C4-2B (cell line): ENCODE results near the gene MYO1D.

Experiments
- ZFX ChIP-seq: fragments of 450-650 bp; IDR thresholded peaks from 2 replicates; pipeline ENCODE4 v1.6.1; 2017
- TF ChIP-seq, protein P1 (sequence below): fragments of 450-650 bp; conservative IDR thresholded peaks from 2 replicates; pipeline ENCODE4 v1.5.1; 2017; ENCODE audit warnings: mild to moderate bottlenecking

DNA sequence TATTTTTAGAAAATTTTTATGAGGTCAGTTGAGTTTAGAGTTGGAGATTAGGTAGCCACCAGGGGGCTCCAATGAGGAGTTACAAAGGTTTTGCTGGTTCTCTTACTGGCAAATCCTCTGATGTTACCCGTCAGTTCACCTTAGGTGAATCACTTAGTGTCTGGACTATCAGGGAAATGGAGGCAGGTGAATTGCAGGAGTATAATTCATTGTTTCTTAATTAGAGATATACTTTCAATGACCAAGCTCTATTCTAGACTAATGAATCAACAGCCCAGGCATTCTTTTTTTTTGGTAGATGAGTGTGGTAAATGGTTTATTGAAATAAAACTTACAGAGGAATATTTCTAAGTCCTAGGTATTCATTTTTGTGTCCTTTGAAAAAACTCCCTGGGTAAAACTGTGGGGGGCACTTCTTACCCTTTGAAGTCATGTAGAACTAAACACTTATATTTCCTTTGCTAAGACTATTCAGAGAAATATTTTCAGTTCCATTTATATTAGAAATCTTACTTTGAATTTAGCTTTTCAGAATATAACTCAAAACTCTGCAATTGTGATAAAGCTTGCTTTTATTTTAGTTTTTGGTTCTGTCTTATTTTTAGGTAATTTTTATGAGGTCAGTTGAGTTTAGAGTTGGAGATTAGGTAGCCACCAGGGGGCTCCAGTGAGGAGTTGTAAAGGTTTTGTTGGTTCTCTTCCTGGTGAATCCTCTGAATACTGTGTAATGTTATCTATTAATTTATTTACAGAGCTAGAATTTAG, 414.9 kb downstream of the MYO1D start:
- TF ChIP-seq, protein P1, sequence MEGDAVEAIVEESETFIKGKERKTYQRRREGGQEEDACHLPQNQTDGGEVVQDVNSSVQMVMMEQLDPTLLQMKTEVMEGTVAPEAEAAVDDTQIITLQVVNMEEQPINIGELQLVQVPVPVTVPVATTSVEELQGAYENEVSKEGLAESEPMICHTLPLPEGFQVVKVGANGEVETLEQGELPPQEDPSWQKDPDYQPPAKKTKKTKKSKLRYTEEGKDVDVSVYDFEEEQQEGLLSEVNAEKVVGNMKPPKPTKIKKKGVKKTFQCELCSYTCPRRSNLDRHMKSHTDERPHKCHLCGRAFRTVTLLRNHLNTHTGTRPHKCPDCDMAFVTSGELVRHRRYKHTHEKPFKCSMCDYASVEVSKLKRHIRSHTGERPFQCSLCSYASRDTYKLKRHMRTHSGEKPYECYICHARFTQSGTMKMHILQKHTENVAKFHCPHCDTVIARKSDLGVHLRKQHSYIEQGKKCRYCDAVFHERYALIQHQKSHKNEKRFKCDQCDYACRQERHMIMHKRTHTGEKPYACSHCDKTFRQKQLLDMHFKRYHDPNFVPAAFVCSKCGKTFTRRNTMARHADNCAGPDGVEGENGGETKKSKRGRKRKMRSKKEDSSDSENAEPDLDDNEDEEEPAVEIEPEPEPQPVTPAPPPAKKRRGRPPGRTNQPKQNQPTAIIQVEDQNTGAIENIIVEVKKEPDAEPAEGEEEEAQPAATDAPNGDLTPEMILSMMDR = peak; percentile 86
- TF ChIP-seq ZFX = no peak
